Activated CD8-positive, alpha-beta memory T cell treated with anti-CD3 and anti-CD28 coated beads, Interleukin-2, amount 50 U/mL, for 1 hour (primary cell): ENCODE measurements around the gene PLA2G4B.

Experiments used
- DNase-seq: peaks from one replicate; pipeline ENCODE4 v3.0.0-alpha.2; 2020; ENCODE audit errors: extremely low read depth

The PLA2G4B gene

DNA sequence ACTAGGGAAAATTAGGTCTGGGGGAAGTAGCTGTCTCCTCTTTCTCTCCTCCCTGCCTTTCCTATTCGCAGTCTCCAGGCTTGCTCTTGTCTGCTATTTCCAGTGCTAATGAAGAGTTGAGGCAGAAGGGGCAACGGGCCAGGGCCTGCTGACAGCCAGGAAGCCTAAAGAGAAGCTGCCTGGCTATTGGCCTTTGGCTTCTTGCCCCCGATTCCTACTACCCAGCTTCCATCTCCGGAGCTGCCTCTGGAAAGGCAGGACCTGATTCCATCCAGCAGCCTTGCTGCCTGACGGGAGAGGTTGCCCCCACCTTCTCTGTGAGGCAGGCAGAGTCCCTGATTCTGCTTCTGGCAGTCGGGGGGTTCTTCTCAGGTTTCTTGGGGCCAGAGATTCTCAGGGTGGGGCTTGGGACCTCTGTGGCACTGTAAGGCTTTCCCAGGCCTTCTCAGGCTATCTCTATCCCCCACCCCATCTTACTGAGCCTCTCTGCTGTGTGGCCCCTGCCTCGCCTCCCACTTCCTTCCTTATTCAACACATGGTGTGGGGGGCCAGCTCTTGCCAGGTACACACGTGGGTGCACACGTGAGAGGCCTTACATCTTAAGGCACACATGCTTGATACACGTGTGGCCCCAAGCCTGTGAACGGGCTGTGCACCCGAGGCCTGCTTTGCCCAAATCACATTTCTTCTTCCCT lies 29.0 kb upstream of the PLA2G4B start:
- DNase-seq = no peak

DNA sequence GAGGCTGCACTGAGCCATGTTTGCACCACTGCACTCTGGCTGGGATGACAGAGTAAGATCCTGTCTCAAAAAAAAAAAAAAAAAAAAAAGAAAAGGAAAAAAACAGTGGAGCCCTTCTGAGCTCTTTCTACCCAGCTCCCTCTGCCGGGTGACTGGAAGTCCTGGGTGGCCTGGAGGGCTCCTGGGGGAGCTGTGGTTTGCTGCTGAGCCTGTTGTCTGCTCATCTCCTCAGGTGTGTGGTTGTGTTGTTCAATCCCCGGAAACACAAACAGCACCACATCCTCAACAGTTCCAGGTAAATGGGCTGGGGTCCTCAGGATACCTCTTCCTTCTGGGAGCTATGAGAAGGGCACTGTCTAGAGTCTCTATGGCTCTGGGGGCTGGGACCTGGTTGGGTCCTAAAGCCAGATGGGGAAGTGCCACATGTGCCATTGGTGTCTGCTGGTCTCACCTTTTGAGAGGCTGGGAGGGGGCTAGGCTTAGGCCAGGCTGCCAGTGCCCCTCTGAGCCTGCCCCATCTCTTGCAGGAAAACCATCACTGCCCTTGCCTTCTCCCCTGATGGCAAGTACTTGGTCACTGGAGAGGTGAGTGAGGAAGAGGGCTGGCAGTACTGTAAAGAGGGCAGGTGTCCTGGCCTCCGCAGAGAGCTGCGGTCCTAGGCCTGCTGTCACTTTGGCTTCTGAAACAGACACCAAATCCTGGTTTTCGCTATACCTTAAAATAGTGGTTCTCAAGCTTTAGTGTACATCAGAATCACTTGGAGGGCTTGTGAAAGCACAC lies 27.8 kb upstream of the PLA2G4B start:
- DNase-seq = no peak

DNA sequence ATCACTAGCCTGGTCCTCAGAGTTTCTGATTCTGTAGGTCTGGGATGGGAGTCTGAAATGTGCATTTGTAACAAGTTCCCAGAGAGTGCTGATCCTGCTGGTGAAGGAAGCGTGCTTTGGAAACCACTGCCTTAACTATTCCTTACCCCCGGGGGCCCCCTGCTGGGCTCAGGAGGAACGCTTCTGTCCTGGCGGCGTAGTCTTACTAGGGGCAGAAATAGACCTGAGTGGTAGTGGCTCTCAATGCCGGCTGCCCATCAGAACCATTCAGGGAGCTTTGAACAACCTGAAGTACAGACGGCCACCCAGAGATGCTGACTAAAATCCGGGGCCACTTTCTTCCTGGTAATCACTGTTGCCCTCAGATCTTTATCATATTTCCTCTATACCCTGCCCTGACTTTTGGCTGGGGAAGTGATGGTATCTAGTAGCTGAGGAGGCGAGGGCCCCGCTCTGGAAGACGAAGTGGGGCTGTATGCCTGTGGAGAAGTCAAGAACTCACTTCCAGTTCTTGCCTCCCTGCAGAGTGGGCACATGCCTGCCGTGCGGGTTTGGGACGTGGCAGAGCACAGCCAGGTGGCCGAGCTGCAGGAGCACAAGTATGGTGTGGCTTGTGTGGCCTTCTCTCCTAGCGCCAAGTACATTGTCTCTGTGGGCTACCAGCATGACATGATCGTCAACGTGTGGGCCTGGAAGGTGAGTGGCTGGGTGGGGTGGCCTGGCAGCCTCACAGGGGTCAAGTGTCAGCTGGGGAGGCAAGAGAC lies 27.0 kb upstream of the PLA2G4B start:
- DNase-seq = no peak

DNA sequence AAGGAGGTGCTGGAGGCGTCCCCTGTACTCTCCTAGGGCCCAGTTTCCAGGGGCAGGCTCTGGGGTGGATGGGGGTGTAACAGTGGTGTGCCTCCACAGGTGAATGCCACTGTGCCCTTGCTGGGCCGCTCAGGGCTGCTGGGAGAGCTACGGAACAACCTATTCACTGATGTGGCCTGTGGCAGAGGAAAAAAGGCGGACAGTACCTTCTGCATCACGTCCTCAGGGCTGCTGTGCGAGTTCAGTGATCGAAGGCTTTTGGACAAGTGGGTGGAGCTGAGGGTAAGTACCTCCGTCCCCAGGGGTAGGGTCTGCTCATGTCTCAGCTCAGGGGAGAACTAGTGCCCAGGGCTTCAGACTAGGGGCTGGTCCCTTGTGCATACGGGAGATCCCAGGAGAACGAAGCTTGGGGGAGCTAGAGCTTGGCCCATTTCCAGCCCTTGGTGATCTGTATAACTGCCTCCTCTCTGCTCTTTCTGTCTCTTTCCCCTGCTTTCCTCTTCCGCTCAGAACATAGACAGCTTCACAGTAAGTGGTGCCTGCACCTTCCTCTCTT lies 25.7 kb upstream of the PLA2G4B start:
- no peak for DNase-seq

DNA sequence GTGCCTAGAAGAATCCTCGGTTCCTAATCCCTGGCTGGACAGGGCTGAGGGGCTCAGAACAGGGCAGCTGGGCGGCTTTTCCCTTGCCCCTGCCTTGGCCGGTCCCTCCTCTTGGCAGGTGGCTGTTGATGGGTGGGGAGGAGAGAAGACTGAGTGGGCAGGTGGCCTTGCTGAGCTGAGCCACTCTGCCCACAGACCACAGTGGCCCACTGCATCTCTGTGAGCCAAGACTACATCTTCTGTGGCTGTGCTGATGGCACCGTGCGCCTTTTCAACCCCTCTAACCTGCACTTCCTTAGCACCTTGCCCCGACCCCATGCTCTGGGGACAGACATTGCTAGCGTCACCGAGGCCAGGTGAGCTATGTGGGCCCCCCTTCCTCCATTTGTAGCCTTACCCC lies 25.2 kb upstream of the PLA2G4B start:
- DNase-seq = no peak

DNA sequence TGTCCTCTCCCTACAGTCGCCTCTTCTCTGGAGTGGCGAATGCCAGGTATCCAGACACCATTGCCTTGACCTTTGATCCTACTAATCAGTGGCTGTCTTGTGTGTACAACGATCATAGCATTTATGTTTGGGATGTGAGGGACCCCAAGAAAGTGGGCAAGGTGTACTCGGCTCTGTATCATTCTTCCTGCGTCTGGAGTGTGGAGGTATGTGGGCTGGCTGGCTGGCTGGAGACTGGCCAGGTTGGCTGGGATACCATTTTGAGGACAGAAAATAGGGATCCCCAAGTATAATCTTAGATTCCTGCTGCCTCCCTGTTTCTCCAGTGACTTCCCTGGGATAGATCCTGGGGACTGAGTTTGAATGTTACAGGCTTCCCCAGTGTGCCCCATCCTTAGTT lies 24.1 kb upstream of the PLA2G4B start:
- no peak for DNase-seq

DNA sequence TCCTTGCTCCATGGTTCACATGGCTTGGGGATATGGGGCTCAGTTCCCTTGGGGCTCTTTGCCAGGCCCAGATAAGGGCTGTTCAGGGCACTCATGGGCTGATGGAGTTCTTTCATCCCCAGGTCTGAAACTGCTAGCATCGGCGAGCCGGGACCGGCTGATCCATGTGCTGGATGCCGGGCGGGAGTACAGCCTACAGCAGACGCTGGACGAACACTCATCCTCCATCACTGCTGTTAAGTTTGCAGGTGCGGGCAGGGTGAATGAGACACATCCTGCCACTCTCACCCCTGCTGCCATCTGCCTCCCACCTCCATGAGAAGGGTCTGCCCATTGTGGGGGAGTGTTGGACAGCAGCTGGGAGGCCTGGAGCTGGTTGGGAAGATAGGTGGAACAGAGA lies 21.9 kb upstream of the PLA2G4B start:
- no peak for DNase-seq

DNA sequence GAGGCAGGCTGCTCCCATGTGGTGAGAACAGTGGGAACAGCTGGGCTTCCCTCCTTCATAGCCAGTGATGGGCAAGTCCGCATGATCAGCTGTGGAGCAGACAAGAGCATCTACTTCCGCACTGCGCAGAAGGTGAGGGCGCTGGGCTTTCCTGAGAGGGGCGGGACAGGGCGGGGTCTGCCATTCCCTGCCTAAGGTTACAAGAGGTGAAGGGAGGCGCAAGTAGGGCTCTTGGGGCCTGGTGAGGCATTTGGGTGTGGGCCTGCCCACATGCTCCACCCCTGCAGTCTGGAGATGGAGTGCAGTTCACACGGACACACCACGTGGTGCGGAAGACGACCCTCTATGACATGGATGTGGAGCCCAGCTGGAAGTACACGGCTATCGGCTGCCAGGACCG lies 21.3 kb upstream of the PLA2G4B start:
- DNase-seq = no peak

DNA sequence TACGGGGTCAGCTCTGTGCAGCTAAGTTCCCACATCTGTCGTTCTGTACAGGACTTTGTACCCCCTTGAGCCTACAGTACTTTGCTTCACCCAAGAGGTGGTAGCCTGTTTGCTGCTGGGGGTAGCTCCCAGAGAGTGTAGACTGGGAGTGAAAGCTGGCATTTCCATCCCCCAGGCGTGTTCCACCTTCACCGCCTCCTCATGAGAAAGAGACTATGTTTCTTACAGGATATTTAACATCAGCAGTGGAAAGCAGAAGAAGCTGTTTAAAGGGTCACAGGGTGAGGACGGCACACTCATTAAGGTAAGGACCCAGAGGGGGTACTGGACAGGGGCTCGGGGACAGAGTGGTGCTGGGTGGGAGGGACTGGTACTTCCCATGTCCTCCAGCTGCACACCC lies 20.9 kb upstream of the PLA2G4B start:
- DNase-seq = no peak

DNA sequence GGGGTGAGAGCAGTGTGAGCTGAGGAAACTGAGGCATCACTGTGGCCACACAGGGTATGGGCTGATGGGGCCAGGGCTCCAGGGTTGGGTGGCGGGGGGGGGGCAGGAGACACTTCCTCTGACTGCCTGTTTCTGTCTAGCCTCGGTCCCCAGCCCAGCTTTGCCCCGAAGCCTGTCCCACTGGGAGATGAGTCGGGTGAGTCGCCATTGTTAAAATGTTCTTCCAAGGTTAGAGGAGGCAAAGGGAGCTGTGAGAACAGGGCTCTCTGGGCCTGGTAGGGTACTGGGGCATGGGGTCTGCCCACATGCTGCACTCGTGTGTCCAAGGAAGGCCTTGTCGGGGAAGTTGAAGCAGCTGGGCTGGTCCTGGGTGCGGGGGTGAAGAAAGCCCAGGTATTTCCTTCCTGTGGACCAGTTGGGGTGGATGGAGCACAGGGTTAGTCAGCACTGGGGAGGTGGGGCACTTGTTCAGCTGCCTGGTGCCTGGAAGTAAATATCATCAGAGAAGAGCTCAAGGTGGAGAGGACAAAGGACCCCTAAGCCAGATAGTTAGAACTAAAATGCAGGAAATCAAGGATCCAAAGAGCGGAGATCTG lies 19.1 kb upstream of the PLA2G4B start:
- no peak for DNase-seq

DNA sequence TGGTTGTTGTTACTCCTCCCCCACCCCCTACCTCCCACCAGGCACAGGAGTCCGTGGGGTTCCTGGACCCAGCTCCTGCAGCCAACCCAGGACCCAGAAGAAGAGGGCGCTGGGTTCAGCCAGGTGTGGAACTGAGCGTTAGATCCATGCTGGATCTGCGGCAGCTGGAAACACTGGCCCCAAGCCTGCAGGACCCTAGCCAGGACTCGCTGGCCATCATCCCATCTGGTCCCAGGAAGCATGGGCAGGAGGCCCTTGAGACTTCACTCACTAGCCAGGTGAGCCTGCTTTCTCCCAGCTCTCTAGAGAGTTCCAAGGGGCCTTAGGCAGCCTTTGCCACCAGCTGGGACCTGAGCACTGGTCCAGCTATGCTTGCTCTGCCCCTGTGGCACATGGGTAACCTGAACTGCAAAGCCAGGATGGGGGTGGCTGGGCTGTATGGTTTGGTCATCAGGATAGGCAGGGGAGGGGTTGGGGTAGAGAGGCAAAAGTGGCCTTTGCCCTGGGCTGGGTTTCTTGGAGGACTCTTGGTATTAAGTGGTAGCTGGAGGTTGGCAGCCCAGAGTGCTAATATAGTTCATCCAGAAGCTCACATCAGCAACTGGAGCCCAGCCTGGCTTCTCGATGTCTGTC lies 17.7 kb upstream of the PLA2G4B start:
- no peak for DNase-seq

DNA sequence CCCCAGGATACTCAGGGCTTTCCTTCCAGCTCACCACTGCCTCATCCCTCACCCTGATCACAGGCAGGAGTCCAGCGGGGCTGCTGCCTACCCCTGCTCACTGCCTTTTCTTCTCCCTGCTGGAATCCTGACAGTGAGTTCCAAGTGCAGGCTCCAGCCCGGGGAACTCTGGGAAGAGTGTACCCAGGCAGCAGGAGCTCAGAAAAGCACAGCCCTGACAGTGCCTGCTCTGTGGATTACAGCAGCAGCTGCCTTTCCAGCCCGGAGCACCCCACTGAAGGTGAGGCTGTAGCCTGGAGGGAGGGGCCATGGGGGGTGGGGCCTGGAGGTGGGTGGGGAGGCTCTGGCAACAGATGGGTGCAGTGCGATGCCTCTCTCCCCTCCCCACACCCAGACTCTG lies 16.8 kb upstream of the PLA2G4B start:
- no peak for DNase-seq

DNA sequence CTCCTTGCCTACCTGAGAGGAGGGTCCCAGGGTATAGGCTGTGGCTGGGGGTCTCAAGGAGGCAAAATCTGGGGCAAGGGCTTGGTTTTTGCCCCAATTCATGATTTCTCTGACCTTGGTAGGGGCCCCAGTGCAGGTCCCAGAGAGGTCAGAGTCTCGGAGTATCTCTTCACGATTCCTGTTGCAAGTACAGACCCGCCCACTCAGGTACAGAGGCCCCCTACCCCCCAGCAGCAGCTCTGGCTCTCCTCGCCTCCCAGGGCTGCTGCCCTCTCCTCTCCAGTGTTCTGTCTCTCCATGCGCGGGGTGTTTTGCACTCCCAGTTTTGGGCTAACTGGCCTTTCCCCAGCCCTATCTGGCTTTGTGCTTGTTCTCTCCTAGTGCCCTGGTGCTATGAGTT lies 16.2 kb upstream of the PLA2G4B start:
- no peak for DNase-seq

DNA sequence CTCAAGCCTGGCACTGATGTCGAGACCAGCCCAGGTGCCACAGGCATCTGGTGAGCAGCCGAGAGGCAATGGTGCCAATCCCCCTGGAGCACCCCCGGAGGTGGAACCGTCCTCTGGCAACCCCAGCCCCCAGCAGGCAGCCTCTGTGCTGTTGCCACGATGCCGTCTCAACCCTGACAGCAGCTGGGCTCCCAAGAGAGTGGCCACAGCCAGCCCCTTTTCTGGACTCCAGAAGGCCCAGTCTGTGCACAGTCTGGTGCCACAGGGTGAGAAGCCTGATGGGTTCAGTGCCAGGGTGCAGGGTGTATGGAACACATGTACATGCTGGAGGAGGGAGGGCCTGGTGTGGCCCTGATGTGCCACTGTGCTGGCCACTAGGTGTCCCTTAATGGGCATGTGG lies 15.7 kb upstream of the PLA2G4B start:
- no peak for DNase-seq

DNA sequence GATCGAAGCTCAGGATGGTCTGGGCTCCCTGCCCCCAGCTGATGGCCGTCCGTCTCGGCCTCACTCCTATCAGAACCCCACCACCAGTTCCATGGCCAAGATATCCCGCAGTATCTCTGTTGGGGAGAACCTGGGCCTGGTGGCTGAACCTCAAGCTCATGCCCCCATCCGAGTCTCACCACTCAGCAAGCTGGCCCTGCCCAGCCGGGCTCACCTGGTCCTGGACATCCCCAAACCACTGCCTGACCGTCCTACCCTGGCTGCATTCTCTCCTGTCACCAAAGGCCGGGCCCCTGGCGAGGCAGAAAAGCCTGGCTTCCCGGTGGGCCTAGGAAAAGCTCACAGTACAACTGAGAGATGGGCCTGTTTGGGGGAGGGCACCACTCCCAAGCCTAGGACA lies 15.1 kb upstream of the PLA2G4B start:
- DNase-seq = no peak

DNA sequence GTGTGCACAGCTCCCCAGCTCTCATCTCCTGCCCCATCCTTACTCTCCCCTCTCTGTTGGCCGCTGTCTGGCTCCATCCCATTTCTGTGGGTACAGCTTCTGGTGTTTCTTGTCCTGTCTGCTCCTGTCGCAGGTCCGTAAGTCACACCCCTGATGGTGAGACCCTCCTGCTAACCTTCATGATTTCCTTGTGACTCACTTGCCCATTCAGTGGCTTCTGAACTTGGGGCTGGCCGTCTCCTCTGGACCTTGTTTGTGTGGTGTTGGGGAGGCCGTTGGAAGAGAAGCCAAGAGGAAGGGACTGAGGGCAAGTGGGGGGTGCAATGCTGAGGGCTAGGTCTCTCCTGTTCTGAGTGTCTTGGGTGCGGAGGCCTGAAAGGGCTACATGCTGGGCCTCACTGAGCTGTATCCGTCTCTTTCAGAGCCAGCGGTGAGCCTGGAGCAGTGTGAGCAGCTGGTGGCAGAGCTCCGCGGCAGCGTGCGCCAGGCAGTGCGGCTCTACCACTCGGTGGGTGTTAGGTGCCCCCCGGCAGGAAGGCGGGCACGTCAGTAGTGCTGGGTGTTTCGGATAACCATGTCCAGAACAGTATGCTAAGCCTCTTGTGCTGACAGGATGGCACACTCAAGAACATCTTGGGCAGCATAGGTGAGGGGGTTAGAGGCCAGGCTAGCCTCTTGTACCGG lies 14.4 kb upstream of the PLA2G4B start:
- DNase-seq = no peak

DNA sequence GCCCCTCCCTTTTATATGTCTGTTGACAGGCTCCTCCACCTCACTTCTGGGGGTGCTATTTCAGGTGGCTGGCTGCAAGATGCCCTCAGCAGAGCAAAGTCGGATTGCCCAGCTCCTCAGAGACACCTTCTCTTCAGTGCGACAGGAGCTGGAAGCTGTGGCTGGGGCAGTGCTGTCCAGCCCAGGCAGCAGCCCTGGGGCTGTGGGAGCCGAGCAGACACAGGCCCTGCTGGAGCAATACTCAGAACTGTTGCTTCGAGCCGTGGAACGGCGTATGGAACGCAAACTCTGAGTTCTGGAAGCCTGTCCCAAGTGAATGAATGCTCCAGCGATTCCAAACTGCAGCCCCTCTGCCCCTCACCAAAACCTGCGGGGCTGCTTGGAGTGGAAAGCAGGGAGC lies 13.5 kb upstream of the PLA2G4B start:
- DNase-seq = no peak

DNA sequence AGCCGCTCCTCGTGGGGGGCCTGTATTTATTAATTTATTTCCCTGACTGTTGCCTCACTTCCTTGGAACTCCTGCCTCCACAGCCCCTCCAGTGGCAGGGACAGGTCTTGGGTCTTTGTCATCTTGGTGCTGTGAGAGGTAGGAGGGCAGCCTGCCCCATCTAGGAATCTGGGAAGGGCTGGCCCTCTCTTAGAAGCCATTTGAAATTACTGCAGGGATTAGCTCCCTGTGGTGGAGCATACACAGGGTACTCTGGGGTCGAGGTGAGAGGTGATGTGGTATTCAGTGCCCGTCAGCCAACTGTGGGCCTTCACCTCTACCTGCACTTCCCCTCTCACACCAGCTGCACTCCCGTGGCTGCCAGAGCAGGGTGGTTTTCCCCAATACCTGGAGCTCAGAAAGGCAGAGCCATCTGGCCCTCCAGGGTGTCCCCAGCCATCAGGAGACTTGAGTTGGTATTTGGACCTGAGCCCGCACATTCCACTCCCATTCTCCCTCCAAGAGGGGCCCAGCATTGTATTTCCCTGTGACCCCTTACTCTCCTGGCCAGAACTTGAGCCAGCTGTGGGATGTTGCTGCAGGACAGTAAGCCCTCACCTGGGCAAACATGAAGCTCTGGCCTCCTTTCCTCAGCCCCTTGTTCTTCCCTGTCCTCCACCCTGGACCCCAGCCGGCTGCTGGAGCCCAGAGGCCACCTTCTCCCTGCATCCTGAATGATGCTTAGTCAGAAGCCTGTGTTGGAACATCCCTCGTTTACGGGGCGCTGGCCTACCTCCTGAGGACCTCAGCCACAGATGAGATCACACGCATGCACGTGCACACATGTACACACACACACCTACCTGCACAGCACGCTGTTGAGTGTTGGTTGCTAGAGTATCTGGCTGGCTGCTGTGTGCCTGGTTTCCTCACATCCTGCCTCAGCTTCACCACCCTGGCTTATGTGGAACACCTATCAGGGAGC lies 12.8 kb upstream of the PLA2G4B start:
- no peak for DNase-seq

DNA sequence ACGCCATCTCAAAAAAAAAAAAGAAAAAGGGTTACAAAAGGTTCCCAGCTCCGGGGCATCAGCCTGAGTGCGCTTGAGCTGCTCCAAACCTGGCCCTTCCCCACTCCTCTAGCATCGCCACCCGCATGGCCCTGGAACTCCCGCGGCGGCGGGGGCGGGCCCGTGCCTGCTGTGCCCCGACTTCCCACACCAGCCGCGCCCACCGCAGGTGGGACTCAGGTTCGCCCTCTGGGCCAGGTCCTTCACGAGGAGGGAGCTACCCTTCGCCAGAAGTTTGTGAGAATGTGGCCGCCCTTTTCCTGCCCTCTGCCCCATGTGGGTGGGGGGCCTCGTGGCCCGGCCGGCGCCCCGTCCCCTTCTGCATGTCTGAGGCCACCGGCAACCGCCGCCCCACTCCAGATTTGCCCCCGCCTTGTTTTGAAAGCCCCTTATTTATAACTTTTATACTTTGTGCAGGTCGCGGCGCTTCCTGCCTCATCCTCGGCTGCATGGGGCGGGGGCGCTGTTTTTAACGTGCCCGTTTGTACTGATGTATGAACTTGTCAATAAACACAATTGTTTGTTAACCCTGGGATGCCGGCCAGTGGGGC lies 11.3 kb upstream of the PLA2G4B start:
- DNase-seq = no peak
